UCSD-AML1 (cell line): Measurements from ENCODE around the gene TBC1D23.
"Not testable (repeated sequence)": the region's sequence is repeated elsewhere in the genome, so short reads cannot be mapped to it uniquely, and the experiment has no call there.

ENCODE experiments used
- DNase-seq: peaks from one replicate; lab custom pipeline; 2025; ENCODE audit not compliant: unreplicated experiment; lab: John Stamatoyannopoulos, UW

Gene TBC1D23

GRCh38 chr3:100256731-100257151 is 4.1 kb upstream of the TBC1D23 start:
- no peak for DNase-seq

GRCh38 chr3:100257586-100257985 is 3.2 kb upstream of the TBC1D23 start:
- no peak for DNase-seq

GRCh38 chr3:100260081-100260684 is 609 bp upstream of the TBC1D23 start:
- DNase-seq: no peak

GRCh38 chr3:100261485-100261903 is 702 bp downstream of the TBC1D23 start:
- DNase-seq: no peak

GRCh38 chr3:100262925-100263324 is 2.1 kb downstream of the TBC1D23 start:
- DNase-seq: not testable (repeated sequence)

GRCh38 chr3:100263583-100263982 is 2.8 kb downstream of the TBC1D23 start:
- DNase-seq: no peak

- DNase-seq: no peak
Measured at GRCh38 chr3:100264242-100264641, 3.5 kb downstream of the TBC1D23 start.

GRCh38 chr3:100265016-100265415 is 4.2 kb downstream of the TBC1D23 start:
- no peak for DNase-seq

GRCh38 chr3:100266531-100266930 is 5.7 kb downstream of the TBC1D23 start:
- DNase-seq: no peak

- DNase-seq: no peak
Measured at GRCh38 chr3:100268156-100268555, 7.4 kb downstream of the TBC1D23 start.

- no peak for DNase-seq
Measured at GRCh38 chr3:100269001-100269400, 8.2 kb downstream of the TBC1D23 start.

GRCh38 chr3:100269410-100270214 is 8.8 kb downstream of the TBC1D23 start:
- no peak for DNase-seq

GRCh38 chr3:100270215-100270583 is 9.4 kb downstream of the TBC1D23 start:
- no peak for DNase-seq

- DNase-seq: no peak
Measured at GRCh38 chr3:100271522-100271921, 10.7 kb downstream of the TBC1D23 start.

GRCh38 chr3:100272797-100273611 is 12.2 kb downstream of the TBC1D23 start:
- DNase-seq: not testable (repeated sequence)

GRCh38 chr3:100274361-100274760 is 13.6 kb downstream of the TBC1D23 start:
- no peak for DNase-seq

GRCh38 chr3:100277255-100277800 is 16.5 kb downstream of the TBC1D23 start:
- no peak for DNase-seq

- DNase-seq: no peak
Measured at GRCh38 chr3:100278910-100279309, 18.1 kb downstream of the TBC1D23 start.

- DNase-seq: no peak
Measured at GRCh38 chr3:100288288-100288894, 27.6 kb downstream of the TBC1D23 start.

- peak; percentile 55 for DNase-seq
Measured at GRCh38 chr3:100289339-100289738, 28.5 kb downstream of the TBC1D23 start.

- no peak for DNase-seq
Measured at GRCh38 chr3:100295089-100295488, 34.3 kb downstream of the TBC1D23 start.
